Measurements from ENCODE around the gene DERA.

GRCh38 chr12:15919418-15919817, 8.3 kb downstream of the DERA start:
- TF ChIP-seq CTCF (IDR thresholded peaks at IDR 0.05) (no peak), SIN3A (IDR thresholded peaks at IDR 0.05; ENCODE audit: borderline replicate concordance, insufficient read depth, low read depth, low read length) (no peak), REST (IDR thresholded peaks at IDR 0.05; ENCODE audit: insufficient read depth in 1 of 2, low read depth in 2 of 2, low read length in 1 of 2) (no peak), POLR2AphosphoS5 (IDR thresholded peaks at IDR 0.05; ENCODE audit: low read depth, low read length) (no peak), TCF7L2 (IDR thresholded peaks at IDR 0.05; ENCODE audit: low read depth, low read length) (no peak)

All from Panc1 (cell line).